Osteocyte (in vitro differentiated cells): ENCODE data around the gene SLC48A1. TPM values are rescaled to one million over a fixed set of nuclear protein-coding genes. Genes with fewer than 3 reads are reported as not detected.

Source experiments
- DNase-seq: peaks from one replicate; pipeline ENCODE4 v3.0.0; 2021; ENCODE audit warnings: mixed read lengths; ENCODE audit not compliant: unreplicated experiment; ENCODE audit errors: extremely low spot score
- H3K27ac Mint-ChIP-seq: one replicate; pipeline ENCODE4 v1.8.0; 2021; ENCODE audit warnings: mild to moderate bottlenecking, mixed read lengths; ENCODE audit not compliant: unreplicated experiment
- H3K27me3 Mint-ChIP-seq: one replicate; pipeline ENCODE4 v1.8.0; 2021; ENCODE audit warnings: mixed read lengths; ENCODE audit not compliant: unreplicated experiment
- H3K36me3 Mint-ChIP-seq: one replicate; pipeline ENCODE4 v1.8.0; 2021; ENCODE audit warnings: mixed read lengths; ENCODE audit not compliant: unreplicated experiment
- H3K4me1 Mint-ChIP-seq: one replicate; pipeline ENCODE4 v1.8.0; 2021; ENCODE audit warnings: mixed read lengths; ENCODE audit not compliant: unreplicated experiment
- H3K4me3 Mint-ChIP-seq: one replicate; pipeline ENCODE4 v1.8.0; 2021; ENCODE audit warnings: mild to moderate bottlenecking, moderate library complexity, mixed read lengths; ENCODE audit not compliant: unreplicated experiment
- H3K9me3 Mint-ChIP-seq: one replicate; pipeline ENCODE4 v1.8.0; 2021; ENCODE audit warnings: mixed read lengths; ENCODE audit not compliant: unreplicated experiment
- total RNA-seq: library from RNA; stranded (reverse); gene quantifications from 2 replicates; pipeline ENCODE4 v1.2.1, GENCODE V29; 2021
- TF ChIP-seq, protein P1 (sequence below): fragments of 200-600 bp; sonication (generic); IDR thresholded peaks from 2 replicates; pipeline ENCODE4 v1.5.0; 2021; ENCODE audit warnings: antibody characterized with exemption, mild to moderate bottlenecking, moderate library complexity

Gene SLC48A1
- total RNA-seq, 1 donor from 2014 or later: 21.2 TPM

DNA sequence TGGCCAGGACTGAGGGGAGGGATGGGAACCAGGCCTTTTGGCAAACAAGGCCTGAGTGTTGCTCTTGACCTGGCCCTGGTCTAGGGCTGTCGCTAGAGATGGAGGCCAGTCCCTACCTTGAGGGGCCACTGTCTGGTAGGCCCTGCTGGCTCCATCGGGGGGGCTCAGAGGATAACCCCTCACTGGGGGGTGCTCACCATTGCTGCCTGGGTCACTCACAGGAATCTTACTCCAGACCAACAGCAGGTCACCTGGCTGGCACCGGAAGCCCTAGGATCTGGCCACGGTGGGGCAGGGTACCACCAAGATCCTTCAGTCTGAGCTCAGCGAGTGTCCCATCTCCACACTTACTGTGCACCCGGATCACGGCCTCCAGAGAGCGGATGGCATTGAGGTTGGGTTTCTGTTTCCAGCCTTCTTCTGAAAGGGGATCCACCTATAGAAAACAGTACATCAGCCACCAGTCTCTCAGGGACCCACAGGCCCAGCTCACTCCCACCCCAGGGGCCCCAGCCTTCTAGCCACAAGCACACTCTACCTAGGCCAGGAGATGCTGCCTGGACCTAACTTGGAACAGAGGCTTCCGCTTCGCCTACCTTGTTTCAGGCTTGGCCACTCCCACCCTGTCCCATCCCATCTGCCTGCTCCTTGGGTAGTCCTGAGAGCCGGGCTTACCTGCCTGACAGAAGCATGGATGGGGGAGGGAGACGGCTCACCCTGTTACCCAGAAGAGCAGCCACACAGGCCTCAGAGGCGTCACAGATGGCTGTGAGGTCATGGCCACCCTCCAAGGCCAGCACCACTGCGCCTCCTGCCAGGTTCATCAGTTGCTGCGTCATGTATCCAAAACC lies 12.2 kb downstream of the SLC48A1 start:
- DNase-seq: no peak
- H3K4me1 Mint-ChIP-seq: peaks cover 6% of the 10 kb centered on the region
- TF ChIP-seq, protein P1, sequence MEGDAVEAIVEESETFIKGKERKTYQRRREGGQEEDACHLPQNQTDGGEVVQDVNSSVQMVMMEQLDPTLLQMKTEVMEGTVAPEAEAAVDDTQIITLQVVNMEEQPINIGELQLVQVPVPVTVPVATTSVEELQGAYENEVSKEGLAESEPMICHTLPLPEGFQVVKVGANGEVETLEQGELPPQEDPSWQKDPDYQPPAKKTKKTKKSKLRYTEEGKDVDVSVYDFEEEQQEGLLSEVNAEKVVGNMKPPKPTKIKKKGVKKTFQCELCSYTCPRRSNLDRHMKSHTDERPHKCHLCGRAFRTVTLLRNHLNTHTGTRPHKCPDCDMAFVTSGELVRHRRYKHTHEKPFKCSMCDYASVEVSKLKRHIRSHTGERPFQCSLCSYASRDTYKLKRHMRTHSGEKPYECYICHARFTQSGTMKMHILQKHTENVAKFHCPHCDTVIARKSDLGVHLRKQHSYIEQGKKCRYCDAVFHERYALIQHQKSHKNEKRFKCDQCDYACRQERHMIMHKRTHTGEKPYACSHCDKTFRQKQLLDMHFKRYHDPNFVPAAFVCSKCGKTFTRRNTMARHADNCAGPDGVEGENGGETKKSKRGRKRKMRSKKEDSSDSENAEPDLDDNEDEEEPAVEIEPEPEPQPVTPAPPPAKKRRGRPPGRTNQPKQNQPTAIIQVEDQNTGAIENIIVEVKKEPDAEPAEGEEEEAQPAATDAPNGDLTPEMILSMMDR: no peak
- no peak overlapping the region for H3K4me3 Mint-ChIP-seq
- no peak overlapping the region for H3K27ac Mint-ChIP-seq
- H3K9me3 Mint-ChIP-seq: no peaks in the 10 kb centered on the region
- peaks cover 45% of the 10 kb centered on the region for H3K36me3 Mint-ChIP-seq
- H3K27me3 Mint-ChIP-seq: no peaks in the 10 kb centered on the region

DNA sequence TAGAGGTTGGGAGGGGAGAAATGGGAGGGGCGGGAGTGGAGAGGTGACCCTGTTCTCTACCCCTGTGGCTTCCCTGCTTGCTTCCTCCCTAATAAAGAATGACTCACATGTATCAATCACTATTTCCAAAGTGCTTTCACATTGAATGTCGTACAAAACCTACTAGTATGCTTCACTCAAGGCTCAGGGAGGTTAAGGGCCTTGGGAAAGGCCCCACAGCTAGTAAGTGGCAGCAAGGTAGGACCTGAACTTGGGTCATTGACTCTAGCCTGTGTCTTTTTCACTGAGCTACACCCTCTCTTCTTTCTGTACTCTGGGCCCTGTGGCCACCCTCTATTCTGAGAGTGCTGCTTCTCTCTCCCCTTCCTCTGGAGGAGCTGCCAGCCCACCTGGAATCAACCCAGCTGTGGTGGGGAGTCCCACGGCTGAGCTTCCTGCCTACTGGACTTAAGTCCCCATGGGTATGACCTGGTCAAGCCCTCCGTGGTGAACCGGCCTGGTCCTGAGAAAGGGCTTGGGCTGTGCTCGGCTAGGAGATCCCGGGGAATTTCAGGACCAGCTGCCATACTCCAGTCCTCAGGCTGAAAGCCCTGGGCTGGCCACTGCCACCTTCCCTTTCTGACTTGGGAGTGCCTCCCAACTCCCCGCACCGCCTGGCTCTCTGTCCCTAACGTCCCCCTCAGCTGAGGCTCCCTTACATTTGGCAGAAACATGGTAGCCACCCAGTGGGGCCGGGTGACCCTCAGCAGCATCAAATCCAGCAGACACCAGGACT lies 13.0 kb downstream of the SLC48A1 start:
- Mint-ChIP-seq H3K4me3 (no peak overlapping the region), H3K4me1 (peaks cover 6% of the 10 kb centered on the region), H3K27ac (no peak overlapping the region), H3K36me3 (peaks cover 52% of the 10 kb centered on the region), H3K27me3 (no peaks in the 10 kb centered on the region), H3K9me3 (no peaks in the 10 kb centered on the region)
- TF ChIP-seq, protein P1: no peak
- DNase-seq: no peak

DNA sequence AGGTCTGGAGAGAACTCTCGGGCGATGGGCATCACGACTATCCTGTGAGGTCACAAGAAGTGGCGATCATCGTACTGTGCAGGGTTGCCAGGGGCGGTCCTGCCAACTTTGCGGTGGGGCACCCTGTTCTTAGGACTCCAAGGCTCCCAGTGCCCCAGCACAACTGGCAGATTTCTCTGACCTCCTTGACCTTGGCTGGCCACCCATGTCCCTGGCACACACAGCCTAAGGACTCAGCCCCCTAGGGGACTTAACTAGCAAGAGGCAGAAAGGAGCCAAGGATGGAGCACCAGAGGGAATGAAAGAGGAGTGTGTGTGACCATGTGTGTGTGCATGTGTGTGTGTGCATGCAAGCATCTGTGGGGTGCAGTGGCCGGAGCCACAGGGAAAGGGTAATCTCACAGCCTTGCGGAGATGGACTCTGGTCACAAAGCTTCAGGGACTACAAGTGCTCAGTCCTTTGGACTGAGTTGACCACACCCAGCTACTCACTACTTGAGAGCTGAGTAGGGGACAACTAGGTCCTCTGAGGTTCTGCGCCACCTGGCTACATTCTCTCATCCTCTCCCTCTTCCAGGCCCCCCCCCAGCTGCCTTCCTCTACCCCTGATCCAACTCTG lies 13.7 kb downstream of the SLC48A1 start:
- H3K27ac Mint-ChIP-seq: no peak overlapping the region
- H3K36me3 Mint-ChIP-seq: peaks cover 55% of the 10 kb centered on the region
- H3K4me1 Mint-ChIP-seq: peaks cover 5% of the 10 kb centered on the region
- no peaks in the 10 kb centered on the region for H3K27me3 Mint-ChIP-seq
- H3K9me3 Mint-ChIP-seq: no peaks in the 10 kb centered on the region
- TF ChIP-seq, protein P1: no peak
- no peak for DNase-seq
- no peak overlapping the region for H3K4me3 Mint-ChIP-seq

GRCh38 chr12:47787596-47788319 lies 14.7 kb downstream of the SLC48A1 start:
- Mint-ChIP-seq H3K4me1 (peaks cover under 1% of the 10 kb centered on the region), H3K4me3 (no peak overlapping the region), H3K27me3 (no peaks in the 10 kb centered on the region), H3K9me3 (no peaks in the 10 kb centered on the region), H3K36me3 (peaks cover 60% of the 10 kb centered on the region), H3K27ac (no peak overlapping the region)
- no peak for DNase-seq
- TF ChIP-seq, protein P1: no peak
